Stimulated activated CD8-positive, alpha-beta memory T cell treated with anti-CD3 and anti-CD28 coated beads, Interleukin-7, amount 100 ng/mL, for 1 hour (primary cell): Measurements from ENCODE around the gene CPD.
"Not testable (repeated sequence)": the region's sequence is repeated elsewhere in the genome, so short reads cannot be mapped to it uniquely, and the experiment has no call there.

Experiments
- DNase-seq, 2 donors: peaks; one replicate each; pipeline ENCODE4 v3.0.0-alpha.2; 2020; ENCODE audit warnings: low read depth in 2 of 2

Gene CPD

DNA sequence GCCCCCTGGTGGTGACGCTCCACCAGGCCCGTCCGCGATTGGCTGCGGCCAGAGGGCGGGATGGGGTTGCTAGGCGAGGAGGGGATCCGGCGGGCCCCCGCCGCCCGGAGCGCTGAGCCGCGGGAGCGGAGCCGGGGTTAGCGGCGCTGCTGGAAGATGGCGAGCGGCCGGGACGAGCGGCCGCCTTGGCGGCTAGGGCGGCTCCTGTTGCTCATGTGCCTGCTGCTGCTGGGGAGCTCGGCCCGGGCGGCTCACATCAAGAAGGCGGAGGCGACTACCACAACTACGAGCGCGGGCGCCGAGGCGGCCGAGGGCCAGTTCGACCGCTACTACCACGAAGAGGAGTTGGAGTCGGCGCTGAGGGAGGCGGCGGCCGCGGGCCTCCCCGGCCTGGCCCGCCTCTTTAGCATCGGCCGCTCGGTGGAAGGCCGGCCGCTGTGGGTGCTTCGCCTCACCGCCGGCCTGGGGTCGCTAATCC lies at the start of gene CPD:
Gene CPD, plus strand, starts transcription at position 103 of the 478 bp plus-strand sequence. Its CDS starts 54 bp downstream, at position 157.
- peak; percentile 93 to 97 for DNase-seq

DNA sequence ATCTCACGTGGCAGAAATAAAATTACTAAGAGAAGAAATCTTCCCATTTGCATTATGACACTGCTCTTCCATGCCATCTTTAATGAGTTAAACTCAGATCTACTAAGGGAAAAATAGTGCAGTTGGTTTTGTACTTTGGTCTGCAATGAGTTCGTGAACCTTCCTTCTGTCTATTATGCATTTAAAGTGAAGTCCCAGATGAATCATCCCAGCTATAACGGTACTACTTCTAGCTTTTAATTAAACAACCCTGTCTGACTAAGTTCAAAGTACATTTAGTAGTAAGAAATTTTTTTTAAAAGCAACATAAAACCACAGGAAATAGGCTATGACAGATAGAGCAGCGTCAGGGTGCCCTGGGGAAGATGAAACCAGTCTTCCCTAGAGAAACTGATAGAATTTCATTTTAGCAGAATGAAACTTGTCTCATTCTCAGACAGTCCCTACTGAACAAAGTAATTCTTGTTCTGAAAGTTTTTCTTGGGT lies 46.6 kb upstream of the CPD start:
- DNase-seq: no peak

DNA sequence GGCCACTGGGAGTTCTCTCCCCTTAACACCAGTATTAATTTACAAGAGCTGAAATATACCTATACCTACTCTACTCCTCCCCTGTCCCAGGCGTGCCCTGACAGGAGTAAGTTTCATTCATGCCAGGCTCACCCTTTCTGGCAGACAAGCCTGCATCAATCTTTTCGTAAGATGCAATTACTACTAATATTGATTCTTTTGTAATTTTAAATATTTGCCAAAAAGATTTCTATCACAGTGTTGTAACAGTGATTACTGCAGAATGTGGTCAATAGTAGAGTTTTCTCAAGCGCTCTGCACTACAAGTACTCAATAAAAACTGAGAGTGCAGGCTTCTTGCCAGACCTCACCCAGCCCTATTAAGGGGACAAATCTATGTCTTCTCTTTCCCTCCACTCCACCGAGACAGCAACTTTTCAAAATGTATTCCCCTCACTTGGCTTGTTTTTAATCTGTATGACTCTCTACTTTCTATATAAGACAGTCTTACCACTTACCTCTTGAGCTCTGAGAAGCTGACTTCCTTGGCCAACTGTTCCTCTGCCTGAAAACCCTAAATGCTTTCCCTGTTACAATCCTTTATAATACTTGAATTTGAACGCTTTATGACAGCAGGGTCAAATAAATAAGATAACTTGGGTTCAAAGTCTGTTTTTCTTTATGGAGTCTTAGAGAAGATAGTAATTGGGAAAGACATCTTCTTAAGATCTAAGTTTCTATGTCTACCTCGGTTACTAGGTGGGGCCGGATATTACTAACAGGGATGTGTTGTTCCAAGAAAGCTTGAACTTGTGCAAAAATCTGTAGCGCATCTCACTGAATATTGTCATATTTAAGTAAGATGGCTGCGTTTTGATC lies 45.0 kb upstream of the CPD start, which contains the start of gene TMIGD1:
Gene TMIGD1, minus strand, starts transcription at position 555 of the 858 bp plus-strand sequence. CDS start 1,924 bp downstream, outside the sequence.
- no peak for DNase-seq

DNA sequence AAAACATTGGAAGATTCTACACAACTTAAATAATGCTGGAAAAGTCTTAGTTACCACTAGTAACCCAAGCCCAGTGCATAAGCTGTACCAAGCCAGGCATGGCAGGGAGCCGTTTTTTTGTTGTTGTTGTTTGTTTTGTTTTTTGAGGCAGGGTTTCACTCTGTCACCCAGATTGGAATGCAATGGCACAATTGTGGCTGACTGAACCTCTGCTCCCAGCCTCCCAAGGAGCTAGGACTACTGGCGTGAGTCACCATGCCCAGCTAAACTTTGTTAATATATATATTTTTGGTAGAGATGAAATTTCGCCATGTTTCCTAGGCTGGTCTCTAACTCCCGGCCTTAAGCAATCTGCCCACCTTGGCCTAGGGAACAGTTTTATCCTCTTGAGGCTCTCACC lies 44.3 kb upstream of the CPD start:
- no peak for DNase-seq

DNA sequence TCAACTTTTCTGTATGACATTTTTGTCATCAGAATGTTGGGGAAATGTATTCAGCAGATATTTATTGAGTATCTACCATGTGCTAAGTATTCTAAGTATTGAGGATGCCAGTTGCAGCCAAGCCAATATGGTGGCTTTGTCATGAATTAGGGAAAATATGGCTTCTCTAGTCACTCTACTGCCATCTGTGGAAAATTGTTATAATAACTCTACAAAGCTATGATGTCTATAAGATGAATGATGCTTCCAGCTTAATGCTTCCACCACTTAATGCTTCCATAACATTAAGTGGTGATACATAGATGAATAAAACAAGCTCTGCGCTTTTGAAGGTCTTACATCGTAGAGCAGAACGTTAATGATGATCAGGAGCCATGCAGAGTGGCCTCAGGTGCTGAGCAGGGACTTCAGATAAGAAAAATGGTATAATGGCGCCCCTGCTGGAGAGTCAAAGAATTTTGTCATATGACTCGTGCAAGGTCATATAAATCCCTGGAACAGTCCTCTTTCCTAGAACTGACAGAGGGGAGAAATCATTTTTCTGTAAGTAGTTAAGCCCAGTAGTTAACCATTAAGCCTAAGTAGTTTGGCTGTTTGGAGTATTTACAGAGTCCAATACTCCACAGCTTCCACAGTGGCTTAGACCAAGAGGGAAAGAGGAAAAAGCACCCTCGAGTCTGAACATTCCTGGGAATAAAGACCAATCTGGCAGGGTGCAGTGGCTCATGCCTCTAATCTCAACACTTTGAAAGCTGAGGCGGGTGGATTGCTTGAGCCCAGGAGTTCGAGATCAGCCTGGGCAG lies 42.2 kb upstream of the CPD start:
- peak; percentile 23 to 25 for DNase-seq

DNA sequence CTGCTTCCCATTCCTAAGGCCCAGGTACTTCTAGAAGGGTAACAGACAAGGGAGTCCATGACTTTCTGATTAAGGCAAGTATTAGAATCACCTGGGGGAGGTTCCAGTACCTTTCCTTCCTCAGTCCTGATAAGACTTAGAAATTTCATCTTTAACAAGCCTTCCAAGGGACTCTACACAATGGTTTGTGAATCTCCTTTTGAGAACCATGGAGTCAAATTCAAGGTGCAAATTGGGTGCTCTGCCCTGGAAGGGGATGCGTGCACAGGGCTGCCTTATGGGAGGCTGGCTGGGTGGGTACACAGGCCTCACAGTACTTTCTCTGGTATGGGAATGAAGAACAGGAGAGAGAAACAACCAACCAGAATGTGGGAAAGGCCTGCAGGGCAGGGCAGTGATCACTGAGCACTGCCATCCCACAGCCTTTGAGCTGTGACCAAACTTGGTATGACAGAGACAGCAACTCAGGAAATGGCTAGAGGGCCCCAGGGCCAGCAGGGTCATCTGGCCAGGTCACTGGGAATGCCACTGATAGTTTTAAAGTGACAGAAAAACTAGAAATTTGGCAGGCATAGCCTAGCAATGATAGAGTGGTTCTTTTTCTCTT lies 41.2 kb upstream of the CPD start:
- no peak for DNase-seq

DNA sequence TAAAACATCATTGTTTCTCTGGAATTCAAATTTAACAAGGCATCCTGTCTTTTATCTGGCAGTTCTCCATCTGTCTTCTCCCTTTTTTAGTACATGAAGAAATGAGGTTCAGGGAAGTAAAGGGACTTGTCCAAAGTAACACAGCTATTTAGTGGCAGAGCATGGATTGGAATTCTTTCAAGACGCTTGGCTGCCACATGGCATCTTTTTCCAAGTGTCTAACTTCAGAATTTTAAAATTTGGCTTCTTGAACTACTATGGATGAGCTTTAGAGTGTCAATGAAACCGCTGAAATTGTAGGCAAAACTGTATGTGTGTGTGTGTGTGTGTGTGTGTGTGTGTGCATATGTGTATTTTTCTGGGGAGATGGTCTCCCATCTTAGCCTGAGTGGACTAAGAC lies 39.6 kb upstream of the CPD start:
- DNase-seq: no peak

DNA sequence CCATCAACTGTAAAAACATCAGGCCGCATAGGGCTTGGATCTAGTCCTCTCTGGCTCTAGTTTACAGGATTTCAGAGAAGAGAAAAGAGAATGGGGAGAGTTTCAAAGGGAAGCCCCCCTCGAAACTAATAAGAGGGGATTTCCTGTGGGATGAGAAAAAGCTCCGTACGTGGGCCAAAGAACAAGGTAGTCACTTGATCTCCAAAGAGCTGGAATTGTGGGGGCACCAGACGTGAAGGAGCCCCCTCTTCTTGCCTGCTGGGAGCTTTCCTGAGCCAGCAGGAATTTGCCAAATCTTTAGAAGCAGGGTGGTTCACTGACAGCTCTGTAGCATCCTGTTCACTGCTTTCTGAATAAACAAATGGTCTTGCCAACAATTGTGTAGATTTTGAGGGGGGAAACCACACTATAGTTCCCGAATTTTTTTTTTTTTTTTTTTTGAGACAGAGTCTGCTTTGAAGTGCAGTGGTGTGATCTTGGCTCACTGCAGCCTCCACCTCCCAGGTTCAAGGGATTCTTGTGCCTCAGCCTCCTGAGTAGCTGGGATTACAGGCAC lies 37.8 kb upstream of the CPD start:
- DNase-seq: no peak

DNA sequence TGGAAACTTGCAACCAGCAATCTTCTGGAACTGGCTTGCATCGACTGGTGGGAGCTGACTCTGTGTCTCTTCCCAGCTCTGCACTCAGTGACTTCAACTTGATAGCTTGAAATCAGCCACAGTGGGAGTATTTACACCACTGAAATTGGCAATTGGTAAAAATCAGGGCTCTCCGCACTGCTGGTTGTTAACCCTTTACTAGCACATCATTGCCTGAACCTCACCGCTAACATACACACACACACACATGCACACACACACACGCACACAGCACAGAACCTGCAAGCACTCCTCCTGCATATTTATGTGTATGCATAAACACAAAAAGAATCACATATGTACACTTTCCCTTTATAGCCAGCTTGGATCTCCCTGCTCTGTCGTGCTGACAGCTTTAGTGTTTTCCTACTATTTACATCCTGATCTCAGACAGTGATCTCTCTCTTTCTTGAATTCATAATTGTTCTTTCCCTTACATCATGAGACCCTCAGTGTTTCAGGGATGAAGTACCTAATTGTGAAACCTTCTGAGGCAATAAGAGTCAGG lies 37.0 kb upstream of the CPD start:
- DNase-seq: no peak

DNA sequence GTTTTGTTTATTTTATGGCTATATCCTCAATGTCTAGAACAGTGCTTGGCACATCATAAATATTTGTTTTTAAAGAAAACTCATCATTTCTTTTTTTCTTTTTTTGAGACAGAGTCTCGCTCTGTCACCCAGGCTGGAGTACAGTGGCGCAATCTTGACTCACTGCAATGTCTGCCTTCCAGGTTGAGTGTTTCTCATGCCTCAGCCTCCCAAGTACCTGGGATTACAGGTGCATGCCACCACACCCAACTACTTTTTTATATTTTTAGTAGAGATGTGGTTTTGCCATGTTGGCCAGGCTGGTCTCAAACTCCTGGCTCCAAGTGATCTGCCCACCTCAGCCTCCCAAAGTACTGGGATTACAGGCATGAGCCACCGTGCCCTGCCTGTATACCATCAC lies 35.5 kb upstream of the CPD start:
- not testable (repeated sequence) for DNase-seq

DNA sequence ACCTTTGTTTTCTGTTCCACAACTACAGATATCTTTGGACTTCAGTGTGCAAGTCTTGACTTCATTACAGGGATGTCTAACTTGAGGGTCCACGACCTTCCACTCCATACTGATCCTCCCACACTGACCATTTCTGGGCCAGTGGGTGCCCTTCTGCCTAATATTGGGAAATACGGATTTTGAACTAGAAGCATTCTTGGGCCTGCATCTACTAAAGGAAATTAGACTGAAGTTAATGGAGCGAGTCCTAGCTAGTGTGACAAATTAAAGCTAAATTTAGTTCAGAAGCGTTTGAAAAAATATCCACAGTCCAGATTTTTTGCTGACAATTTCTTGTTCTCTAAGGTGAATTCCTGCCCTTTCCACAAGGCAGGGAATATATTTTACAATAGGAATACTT lies 34.9 kb upstream of the CPD start:
- no peak for DNase-seq

DNA sequence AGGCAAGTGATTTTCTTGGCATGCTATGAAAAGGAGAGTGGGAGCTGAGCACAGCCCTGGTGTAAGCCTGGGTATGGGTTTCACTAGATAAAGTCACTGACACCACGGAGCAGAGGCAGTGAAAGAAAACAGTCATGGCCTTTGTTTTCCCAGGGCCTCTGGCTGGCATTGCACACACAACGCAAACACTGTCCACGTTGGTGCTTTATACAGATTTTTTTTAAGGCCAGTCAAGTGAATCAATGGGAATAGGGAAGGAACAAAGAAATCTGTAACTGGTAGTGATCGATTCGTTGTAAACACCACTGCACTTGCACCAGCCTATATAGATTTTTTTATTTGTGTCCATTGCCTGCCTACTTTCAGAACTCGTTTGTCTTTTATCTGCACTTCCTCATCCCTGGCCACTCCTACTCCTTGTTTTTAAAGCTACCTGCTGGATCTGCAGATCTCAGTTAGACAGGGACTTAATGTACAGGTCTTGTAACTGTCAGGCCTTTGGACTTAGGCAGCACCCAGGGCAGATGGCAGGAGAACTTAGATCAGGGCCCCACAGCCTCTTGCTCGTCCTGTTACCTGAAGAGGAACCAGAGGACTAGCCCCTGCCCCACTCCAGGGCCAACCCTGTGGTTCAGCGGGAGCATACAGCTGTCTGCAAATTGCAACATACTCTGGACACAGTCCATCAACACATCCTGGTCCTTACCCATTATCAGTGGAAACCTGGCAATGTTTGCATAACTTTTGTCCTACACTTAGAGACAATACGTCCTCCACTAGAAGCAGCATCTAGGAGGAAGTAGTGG lies 34.2 kb upstream of the CPD start:
- no peak for DNase-seq

DNA sequence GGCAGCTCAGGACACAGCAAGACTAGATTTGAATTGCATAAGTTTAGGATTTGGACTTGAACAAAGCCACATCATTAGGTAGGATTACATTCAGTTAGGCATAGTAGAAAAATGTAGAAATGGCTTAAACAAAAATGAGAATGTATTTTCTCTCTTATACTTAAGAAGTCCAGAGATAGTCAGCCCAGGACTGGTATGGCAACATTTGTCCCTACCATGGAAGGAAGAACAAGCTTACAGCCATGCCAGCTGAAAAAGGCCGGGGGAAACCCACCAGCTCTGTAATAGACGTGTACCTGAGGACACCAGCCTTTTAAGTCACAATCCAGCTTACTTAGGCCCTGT lies 33.7 kb upstream of the CPD start:
- no peak for DNase-seq

DNA sequence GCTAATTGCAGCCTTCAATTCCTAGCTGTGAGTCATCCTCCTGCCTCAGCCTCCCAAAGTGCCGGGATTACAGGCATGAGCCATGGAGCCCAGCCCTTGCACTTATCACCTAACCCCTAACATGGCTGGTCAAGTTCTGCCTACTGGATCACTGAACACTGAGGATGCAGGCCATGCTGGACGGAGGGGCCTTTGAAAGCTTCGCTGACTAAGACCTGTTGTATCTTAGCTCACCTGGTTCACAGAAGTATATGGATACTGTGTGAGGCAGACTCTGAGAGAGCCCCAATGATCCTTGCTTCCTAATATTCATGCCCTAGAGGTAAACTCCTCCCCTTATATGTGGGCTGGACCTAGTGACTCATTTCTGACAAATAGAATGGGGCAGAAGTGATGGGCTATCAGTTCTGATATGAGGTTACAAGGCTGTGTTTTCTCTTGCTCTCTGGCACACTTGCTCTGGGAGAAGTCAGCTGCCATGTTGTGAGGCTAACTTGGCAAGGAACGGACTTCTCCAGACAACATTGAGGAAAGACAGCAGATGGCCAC lies 33.1 kb upstream of the CPD start:
- DNase-seq: no peak

DNA sequence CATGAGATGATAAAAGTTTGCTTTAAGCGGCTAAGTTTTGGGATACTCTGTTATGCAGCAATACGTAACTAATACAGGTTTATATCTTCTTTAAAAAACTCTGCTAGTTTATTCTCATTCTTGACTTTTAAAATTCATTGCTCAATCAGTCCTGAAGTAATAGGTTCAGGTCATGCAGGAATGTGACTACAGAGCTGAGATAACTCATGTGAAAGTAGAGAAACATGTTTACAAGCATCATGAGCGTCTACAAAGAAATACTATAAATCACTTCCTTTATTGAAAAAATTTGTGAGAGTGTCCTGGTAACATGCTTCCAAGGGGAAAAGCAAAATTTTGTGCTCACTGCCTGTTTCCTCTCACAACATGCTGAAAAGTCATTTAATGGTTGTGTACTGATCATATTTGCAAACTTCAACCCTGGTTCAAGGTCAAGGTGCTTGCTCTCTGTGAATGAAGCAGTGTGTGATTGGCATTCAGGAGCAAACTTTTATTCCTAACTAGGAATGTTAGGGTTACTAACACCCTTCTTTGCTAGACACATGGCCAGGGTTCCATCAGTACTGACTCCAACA lies 32.4 kb upstream of the CPD start:
- no peak for DNase-seq

DNA sequence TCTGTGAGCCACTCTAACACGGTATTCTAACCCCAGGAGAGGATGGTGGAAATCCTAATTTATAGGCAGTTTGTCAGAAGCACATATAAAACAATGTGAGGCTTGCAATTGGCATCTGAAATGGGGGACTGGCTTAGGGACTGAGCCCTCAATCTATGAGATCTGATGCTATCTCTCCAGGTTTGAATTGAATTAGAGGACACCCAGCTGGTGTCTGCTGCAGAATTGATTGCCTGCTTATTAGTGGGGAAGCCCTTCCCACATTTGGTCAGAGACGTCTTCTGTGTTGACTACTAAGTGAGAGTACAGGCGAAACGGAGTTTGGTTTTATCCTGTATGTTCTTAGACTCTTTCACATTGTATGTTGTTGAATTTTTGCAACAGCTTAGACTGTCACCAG lies 31.2 kb upstream of the CPD start:
- DNase-seq: no peak

DNA sequence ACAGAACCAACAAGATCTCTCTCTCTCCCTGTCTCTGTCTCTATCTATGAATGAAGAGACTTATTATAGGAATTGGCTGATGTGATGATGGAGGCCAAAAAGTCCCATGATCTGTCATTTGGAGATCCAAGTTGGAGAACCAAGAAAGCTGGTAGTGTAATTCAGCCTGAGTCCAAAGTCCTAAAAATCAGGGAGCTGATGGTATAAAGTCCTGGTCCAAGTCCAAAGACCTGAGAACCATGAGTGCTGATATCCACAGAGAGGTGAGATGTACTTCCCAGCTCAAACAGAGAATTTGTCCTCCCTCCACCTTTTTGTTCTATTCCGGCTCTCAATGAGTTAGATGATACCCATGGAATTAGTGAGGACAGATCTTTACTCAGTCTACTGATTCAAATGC lies 29.5 kb upstream of the CPD start:
- DNase-seq: no peak

DNA sequence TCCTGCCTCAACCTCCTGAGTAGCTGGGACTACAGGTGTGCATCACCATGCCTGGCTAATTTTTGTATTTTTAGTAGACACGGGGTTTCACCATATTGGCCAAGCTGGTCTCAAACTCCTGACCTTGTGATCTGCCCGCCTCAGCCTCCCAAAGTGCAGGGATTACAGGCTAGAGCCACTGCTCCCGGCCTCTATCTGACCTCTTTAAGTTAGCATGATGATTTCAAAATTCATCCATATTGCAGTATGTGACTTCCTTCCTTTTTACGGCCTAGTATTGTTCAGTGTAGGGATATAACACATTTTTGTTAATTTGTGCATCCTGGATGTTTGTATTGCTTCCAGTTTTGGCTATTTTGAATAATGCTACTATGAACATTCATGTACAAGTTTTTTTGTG lies 27.5 kb upstream of the CPD start:
- not testable (repeated sequence) for DNase-seq

DNA sequence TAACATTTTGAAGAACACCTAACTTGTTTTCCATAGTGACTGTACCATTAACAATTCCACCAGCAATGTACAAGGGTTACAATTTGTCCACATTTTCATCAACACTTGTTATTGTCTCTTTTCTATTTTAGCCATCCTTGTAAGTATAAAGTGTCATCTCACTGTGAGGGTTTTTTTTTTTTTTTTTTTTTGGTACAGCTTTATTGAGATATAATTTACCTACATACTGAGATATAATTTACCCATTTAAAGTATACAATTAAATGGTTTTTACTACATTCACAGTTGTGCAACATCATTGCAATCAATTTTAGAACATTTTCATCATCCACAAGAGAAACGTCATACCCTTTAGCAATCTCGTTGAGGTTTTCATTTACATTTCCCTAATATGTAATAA lies 27.0 kb upstream of the CPD start:
- no peak for DNase-seq

DNA sequence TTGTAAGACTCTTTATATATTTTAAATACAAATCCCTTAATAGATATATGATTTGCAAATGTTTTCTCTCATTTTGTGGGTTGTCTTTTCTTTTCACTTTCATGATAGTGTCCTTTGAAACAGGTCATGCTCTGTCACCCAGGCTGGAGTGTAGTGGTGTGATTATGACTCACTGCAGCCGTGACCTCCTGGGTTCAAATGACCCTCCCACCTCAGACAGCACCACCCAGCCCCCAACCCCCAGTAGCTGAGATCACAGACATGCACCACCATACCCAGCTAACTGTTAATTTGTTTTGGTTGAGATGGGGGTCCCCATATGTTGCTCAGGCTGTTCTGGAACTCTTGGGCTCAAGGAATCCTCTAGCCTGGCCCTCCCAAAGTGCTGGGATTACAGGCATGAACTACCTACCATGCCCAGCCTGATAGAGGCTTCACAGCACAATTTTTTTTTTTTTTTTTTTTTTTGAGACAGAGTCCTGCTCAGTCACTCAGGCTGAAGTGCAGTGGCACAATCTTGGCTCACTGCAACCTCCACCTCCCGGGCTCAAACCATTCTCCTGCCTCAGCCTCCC lies 26.4 kb upstream of the CPD start:
- no peak for DNase-seq
